ENCODE measurements around the gene HPS5. TPM values are rescaled to one million over a fixed set of nuclear protein-coding genes. Genes with fewer than 3 reads are reported as not detected.

HPS5 gene
- total RNA-seq, 4 donors from 2014 or later: 10.8 to 21.2 (median 15.5) TPM

- Histone ChIP-seq H3K27ac (no peak overlapping the region), H3K4me1 (no peaks in the 10 kb centered on the region), H3K9me3 (no peaks in the 10 kb centered on the region), H3K4me3 (no peak overlapping the region), H3K36me3 (no peaks in the 10 kb centered on the region), H3K27me3 (no peaks in the 10 kb centered on the region)
- WGBS, 2 donors: 67 to 78% methylated on average over 1 to 5 of the region's 6 CpGs
- intact Hi-C loops (cut with DNase I): no loop called here
- no peak for TF ChIP-seq POLR2A (IDR thresholded peaks at IDR 0.05)
- TF ChIP-seq CTCF (IDR thresholded peaks at IDR 0.05): no peak
- DNase-seq: no peak
Observed at GRCh38 chr11:18245396-18245795, 76.5 kb downstream of the HPS5 start.

GRCh38 chr11:18243783-18244362 lies 78.1 kb downstream of the HPS5 start:
- H3K4me1 ChIP-seq: no peaks in the 10 kb centered on the region
- peaks cover 0 to 9% (median 0%) of the 10 kb centered on the region in 4 donors for H3K27me3 ChIP-seq
- intact Hi-C loops (cut with DNase I): no loop called here
- no peaks in the 10 kb centered on the region for H3K9me3 ChIP-seq
- no peak overlapping the region for H3K4me3 ChIP-seq
- H3K36me3 ChIP-seq: no peaks in the 10 kb centered on the region
- no peak overlapping the region for H3K27ac ChIP-seq
- WGBS, 2 donors: 0% methylated on average over 1 of the region's 1 CpG
- TF ChIP-seq CTCF (IDR thresholded peaks at IDR 0.05) (peak; percentile 52 to 86 (median 75)), POLR2A (IDR thresholded peaks at IDR 0.05) (no peak)
- DNase-seq: no peak

- intact Hi-C loops (cut with DNase I): no loop called here
- no peak for TF ChIP-seq CTCF (IDR thresholded peaks at IDR 0.05)
- TF ChIP-seq POLR2A (IDR thresholded peaks at IDR 0.05): no peak
- 89 to 92% methylated on average over 1 of the region's 1 CpG for WGBS, 2 donors
- Histone ChIP-seq H3K4me3 (no peak overlapping the region), H3K4me1 (no peaks in the 10 kb centered on the region), H3K36me3 (no peaks in the 10 kb centered on the region), H3K27me3 (peaks cover 0 to 17% (median 0%) of the 10 kb centered on the region in 4 donors), H3K9me3 (no peaks in the 10 kb centered on the region), H3K27ac (no peak overlapping the region)
- no peak for DNase-seq
Observed at GRCh38 chr11:18239655-18240054, 82.3 kb downstream of the HPS5 start.

GRCh38 chr11:18236664-18237356 lies 85.1 kb downstream of the HPS5 start, which contains the start of gene SAA4:
Gene SAA4, minus strand, starts transcription at chr11:18236802. Its CDS starts 876 bp downstream, at chr11:18235926.
- no peaks in the 10 kb centered on the region for H3K9me3 ChIP-seq
- DNase-seq: no peak
- intact Hi-C loops (cut with DNase I): no loop called here
- H3K4me1 ChIP-seq: no peaks in the 10 kb centered on the region
- TF ChIP-seq POLR2A (IDR thresholded peaks at IDR 0.05) (no peak), CTCF (IDR thresholded peaks at IDR 0.05) (no peak)
- peaks cover 0 to 17% (median 0%) of the 10 kb centered on the region in 4 donors for H3K27me3 ChIP-seq
- H3K27ac ChIP-seq: no peak within 1 kb of the TSS
- H3K4me3 ChIP-seq: no peak within 1 kb of the TSS
- 58 to 66% methylated on average over 2 of the region's 2 CpGs for WGBS, 2 donors
- no peaks in the 10 kb centered on the region for H3K36me3 ChIP-seq

Data from esophagus squamous epithelium (tissue), 5 donors.